ENCODE results near the gene CEMIP. TPM values are rescaled to one million over a fixed set of nuclear protein-coding genes. Genes with fewer than 3 reads are reported as not detected.

Gene CEMIP
- total RNA-seq, 1 donor from 2014 or later = 0.77 TPM

DNA sequence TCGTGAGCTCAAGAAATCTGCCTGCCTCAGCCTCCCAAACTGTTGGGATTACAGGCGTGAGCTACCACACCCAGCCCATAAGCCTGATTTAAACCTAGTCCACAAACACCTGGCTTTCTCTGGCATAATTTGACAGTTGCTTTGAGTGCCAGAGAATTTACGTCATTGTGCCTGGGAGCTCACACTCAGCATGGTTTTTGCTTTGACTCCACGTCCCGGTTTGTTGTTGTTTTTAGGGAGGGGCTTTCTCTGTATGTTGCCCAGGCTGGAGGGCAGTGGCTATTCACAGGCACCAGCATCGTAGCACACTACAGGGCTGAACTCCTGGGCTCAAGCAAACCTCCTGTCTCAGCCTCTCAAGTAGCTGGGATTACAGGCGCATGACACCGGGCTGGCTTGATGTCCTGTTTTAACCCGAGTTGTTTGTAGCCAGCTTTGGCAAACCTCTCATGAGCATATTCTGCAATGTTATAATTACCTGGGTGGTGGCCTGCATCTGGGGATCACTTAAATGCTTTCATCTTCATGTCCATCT is 32.7 kb downstream of the CEMIP start:
- TF ChIP-seq, protein P1, sequence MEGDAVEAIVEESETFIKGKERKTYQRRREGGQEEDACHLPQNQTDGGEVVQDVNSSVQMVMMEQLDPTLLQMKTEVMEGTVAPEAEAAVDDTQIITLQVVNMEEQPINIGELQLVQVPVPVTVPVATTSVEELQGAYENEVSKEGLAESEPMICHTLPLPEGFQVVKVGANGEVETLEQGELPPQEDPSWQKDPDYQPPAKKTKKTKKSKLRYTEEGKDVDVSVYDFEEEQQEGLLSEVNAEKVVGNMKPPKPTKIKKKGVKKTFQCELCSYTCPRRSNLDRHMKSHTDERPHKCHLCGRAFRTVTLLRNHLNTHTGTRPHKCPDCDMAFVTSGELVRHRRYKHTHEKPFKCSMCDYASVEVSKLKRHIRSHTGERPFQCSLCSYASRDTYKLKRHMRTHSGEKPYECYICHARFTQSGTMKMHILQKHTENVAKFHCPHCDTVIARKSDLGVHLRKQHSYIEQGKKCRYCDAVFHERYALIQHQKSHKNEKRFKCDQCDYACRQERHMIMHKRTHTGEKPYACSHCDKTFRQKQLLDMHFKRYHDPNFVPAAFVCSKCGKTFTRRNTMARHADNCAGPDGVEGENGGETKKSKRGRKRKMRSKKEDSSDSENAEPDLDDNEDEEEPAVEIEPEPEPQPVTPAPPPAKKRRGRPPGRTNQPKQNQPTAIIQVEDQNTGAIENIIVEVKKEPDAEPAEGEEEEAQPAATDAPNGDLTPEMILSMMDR (IDR thresholded peaks at IDR 0.05; ENCODE audit: unreplicated experiment) = no peak
- H3K9me3 Mint-ChIP-seq (ENCODE audit: low read depth) = peaks cover 2% of the 10 kb centered on the region
- no peaks in the 10 kb centered on the region for H3K36me3 Mint-ChIP-seq (ENCODE audit: insufficient read depth)
- peaks cover 4% of the 10 kb centered on the region for H3K4me1 Mint-ChIP-seq (ENCODE audit: low read depth)
- no peak for DNase-seq (ENCODE audit: low spot score, unreplicated experiment)
- peaks cover 4% of the 10 kb centered on the region for H3K27me3 Mint-ChIP-seq
- H3K4me3 Mint-ChIP-seq (ENCODE audit: low read depth) = no peak overlapping the region
- no peak overlapping the region for H3K27ac Mint-ChIP-seq

DNA sequence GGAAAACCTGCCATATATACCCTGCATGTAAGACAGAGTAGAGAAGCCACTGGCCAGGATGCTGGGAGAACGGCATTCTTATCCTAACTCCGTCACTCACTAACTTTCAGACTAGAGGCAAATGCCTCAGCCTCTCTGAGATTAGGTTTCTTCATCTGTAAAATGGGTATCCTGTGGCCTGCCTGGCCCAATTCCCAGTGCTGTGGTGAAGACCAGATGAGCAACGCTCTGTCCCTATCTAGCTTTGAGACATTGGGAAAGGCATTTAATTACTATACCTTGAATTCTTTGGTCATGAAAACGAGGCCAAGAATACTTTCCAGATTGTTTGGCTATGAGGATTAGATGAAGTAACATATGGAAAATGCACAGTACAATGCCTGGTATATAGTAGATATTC is 35.9 kb downstream of the CEMIP start:
- Mint-ChIP-seq H3K27me3 (peaks cover 12% of the 10 kb centered on the region), H3K9me3 (ENCODE audit: low read depth) (peaks cover 2% of the 10 kb centered on the region), H3K4me1 (ENCODE audit: low read depth) (peaks cover 4% of the 10 kb centered on the region), H3K27ac (no peak overlapping the region), H3K4me3 (ENCODE audit: low read depth) (no peak overlapping the region), H3K36me3 (ENCODE audit: insufficient read depth) (no peaks in the 10 kb centered on the region)
- TF ChIP-seq, protein P1 (IDR thresholded peaks at IDR 0.05; ENCODE audit: unreplicated experiment) = no peak
- no peak for DNase-seq (ENCODE audit: low spot score, unreplicated experiment)

DNA sequence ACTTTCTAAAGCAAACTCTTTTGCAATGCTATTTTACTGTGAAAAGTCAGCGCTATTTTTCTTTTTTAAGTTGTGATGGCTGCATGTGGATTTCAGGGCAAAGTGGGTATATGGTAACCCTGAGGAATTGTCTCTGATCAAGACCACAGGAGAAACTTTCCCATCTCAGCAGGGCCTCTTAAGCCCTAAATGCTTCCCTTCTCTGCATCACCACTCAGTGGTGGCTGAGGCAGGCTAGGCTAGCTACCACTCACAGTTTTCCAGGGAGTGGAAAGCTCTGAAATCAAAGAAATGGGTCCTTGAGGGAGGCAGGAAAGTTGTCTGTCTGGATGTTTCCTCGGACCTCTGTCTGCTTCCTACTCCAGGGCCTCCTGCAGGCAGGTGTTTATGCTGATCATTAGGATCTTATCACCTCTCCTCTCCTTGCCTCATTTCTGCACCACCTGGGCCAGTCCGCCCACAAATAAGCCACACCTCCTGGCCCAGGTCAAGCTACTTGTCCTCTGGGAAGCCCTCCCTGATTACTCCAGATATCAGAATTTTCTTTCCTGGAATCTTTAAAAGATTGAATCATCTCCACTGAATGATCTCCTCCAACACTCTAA is 37.0 kb downstream of the CEMIP start:
- H3K27ac Mint-ChIP-seq = no peak overlapping the region
- H3K36me3 Mint-ChIP-seq (ENCODE audit: insufficient read depth) = no peaks in the 10 kb centered on the region
- DNase-seq (ENCODE audit: low spot score, unreplicated experiment) = no peak
- H3K4me1 Mint-ChIP-seq (ENCODE audit: low read depth) = peaks cover 4% of the 10 kb centered on the region
- no peaks in the 10 kb centered on the region for H3K9me3 Mint-ChIP-seq (ENCODE audit: low read depth)
- TF ChIP-seq, protein P1 (IDR thresholded peaks at IDR 0.05; ENCODE audit: unreplicated experiment) = no peak
- peaks cover 16% of the 10 kb centered on the region for H3K27me3 Mint-ChIP-seq
- no peak overlapping the region for H3K4me3 Mint-ChIP-seq (ENCODE audit: low read depth)

DNA sequence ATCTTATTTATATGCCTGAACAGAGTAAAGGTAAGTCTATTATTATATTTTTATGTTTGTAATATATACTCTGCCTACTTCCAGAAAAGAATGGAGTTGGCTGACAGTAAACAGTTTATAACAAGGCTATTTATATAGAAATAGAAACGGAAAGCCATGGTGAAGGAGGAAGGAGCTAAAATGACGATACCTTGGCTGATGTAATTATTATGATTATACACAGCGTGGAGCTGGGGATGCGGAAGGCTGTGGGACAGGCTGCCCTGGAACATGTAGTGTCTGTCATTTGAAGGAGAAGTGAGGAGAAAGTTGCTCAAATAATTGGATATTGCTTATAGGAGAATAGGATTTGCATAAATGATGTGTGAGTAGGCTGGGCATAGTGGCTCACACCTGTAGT is 37.8 kb downstream of the CEMIP start:
- Mint-ChIP-seq H3K9me3 (ENCODE audit: low read depth) (no peaks in the 10 kb centered on the region), H3K27me3 (peaks cover 19% of the 10 kb centered on the region), H3K27ac (no peak overlapping the region), H3K4me1 (ENCODE audit: low read depth) (peaks cover 4% of the 10 kb centered on the region), H3K36me3 (ENCODE audit: insufficient read depth) (no peaks in the 10 kb centered on the region), H3K4me3 (ENCODE audit: low read depth) (no peak overlapping the region)
- TF ChIP-seq, protein P1 (IDR thresholded peaks at IDR 0.05; ENCODE audit: unreplicated experiment) = no peak
- DNase-seq (ENCODE audit: low spot score, unreplicated experiment) = no peak

DNA sequence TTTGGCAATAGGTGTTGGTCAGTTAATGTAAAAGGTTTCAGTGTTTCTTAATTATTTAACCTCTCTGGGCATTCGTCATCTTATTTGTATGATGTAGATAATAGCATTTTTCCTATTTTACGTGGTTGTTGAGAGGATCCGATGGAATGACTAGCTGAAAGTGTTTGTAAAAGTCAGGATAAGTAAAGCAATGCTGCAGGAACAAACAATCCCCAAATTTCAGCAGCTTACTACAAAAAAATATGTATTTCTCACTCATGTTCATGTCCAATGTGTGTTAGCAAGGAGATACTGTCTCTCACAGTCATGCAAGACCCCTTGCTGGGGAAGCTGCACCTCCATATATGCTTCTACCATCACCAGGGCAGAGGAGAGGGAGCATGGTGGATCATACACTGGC is 38.7 kb downstream of the CEMIP start:
- Mint-ChIP-seq H3K27me3 (peaks cover 27% of the 10 kb centered on the region), H3K4me1 (ENCODE audit: low read depth) (peaks cover 4% of the 10 kb centered on the region), H3K36me3 (ENCODE audit: insufficient read depth) (no peaks in the 10 kb centered on the region), H3K4me3 (ENCODE audit: low read depth) (no peak overlapping the region), H3K27ac (no peak overlapping the region), H3K9me3 (ENCODE audit: low read depth) (no peaks in the 10 kb centered on the region)
- TF ChIP-seq, protein P1 (IDR thresholded peaks at IDR 0.05; ENCODE audit: unreplicated experiment) = no peak
- DNase-seq (ENCODE audit: low spot score, unreplicated experiment) = no peak

Data from progenitor cell of endocrine pancreas (in vitro differentiated cells).